SK-N-MC (cell line): ENCODE measurements around the gene CCK.

Source experiments
- EZH2 ChIP-seq: fragments of 200-600 bp; sonication (generic); IDR thresholded peaks from one replicate; pipeline ENCODE4 v1.6.1; 2017; ENCODE audit warnings: antibody characterized with exemption
- POLR2AphosphoS5 ChIP-seq: IDR thresholded peaks from 2 replicates; pipeline ENCODE4 v1.6.1; 2012; ENCODE audit warnings: mild to moderate bottlenecking, low read depth, low read length, borderline replicate concordance

- TF ChIP-seq POLR2AphosphoS5 (no peak), EZH2 (no peak)
Measured at GRCh38 chr3:42216931-42217333, 49.1 kb downstream of the CCK start.
